GM21619 (cell line): ENCODE data around the gene ZNHIT3.

Source experiments
- ATAC-seq: cut with Tn5 transposase; IDR thresholded peaks from one replicate; pipeline ENCODE4 v1.9.1; 2021; ENCODE audit not compliant: unreplicated experiment

Gene ZNHIT3

GRCh38 chr17:36509272-36509985 is 22.9 kb downstream of the ZNHIT3 start:
- no peak for ATAC-seq

DNA sequence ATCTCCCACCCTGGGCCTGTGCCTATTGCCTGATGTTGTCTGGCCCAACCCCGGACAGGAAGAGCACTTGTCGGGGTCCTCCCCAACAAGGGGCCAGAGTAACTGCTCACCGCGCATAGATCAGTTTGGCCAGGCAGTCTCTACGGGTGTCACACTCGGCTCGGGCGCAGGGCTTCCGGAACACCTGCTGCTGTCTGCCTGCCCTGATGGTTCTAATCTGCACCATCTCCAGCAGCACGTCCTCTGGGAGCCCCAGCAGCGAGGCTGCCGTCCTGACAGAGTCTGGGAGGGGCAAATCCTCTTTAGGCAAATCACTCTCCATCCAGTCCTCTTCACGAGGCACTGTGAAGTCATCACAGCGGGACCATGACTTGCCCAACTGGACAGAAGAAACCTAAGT is 24.2 kb downstream of the ZNHIT3 start:
- no peak for ATAC-seq

DNA sequence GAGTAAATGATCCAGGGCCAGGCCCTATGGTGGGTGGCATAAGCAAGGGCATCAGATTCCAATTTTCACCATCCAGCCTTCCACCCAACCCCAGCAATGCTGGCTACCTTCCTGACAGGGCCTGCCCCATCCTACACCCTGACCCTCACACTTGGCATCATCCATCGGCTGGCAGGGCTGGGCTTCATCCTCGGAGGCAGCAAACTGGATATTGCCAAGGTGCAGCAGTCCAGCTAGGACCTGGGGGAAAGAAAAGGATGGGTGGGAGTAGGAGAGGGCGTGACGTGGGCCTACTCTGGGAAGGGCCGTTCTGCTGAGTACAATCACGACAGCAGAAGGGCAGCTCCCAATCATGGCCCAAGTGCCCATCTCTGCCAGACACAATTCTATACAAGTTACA is 24.7 kb downstream of the ZNHIT3 start:
- no peak for ATAC-seq

- no peak for ATAC-seq
Observed at GRCh38 chr17:36512641-36513040, 26.2 kb downstream of the ZNHIT3 start.

DNA sequence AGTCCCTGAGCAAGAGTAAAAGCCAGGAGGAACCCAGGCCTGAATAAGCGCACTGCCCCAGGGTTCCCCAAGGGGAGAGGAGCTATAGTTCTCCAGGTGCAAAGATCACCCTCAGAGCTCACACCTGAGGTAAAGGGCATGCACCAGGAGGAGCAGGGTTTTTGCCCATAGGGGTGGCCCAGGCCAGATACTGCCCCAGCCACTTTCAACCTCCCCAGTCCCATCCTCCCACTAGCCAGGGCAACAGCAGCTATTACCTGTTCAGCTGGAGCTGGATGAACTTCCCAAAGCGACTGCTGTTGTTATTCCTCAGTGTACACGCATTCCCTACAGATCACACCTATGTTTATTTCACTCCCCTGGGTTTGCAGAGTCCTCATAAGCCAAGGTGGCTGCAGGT is 28.4 kb downstream of the ZNHIT3 start:
- ATAC-seq: no peak

DNA sequence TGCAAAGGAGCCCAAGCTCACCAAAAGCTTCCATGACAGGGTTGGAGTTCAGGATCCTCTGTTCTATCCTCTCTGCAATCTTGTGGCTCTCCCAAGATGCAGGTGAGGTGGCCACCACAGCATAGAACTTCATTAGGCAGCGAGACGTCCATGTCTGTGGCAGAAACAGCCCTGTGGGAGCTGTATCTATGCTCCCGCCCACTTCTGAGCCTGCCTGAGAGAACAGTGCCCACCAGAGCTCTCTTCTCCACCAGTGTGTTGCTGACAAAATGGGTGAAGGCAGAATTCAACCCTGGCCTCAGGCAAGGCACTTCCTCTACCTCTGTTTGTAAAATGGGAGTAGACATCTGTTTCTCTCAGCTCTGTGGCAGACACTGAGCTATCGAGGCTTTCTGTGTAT is 29.4 kb downstream of the ZNHIT3 start:
- no peak for ATAC-seq

DNA sequence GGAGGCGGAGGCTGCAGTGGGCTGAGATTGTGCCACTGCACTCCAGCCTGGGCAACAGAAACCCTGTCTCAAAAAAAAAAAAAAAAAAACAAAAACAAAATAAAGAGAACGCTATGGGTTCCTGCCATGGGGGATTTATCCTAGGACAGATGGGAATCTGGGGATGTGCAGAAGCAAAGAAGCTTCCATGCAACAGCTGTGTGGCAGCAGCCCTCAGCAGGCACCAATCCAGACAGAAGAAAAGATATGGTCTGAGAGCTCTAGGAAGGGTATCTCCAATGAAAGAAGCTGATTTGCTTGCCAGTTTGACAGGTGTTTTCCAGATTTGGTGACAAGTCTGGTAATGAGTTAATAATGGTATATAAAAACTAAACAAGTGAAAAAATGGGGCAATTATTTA is 36.6 kb downstream of the ZNHIT3 start:
- ATAC-seq: no peak

DNA sequence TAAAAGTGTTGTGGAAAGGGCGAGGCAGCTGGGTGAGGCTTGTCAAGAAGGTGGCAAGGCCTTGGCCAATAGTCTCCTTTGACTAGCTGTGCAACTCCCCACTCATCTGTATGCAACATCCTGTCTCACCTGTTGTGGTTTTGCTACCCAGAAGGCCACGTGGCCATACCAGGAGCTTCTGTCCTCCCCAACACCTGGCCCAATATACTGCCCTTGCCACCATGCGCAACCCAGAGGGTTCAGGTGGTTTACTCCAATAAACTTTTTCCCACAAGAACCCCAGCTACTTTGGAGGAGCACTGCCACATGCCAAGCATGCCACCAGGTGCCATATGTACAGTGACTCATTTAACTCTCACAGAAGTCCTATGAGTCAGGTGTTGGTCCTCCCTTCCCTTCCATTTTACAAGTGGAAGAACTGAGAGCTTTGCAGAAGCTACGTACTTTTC is 38.0 kb downstream of the ZNHIT3 start:
- no peak for ATAC-seq

GRCh38 chr17:36525113-36525512 is 38.6 kb downstream of the ZNHIT3 start:
- ATAC-seq: no peak

DNA sequence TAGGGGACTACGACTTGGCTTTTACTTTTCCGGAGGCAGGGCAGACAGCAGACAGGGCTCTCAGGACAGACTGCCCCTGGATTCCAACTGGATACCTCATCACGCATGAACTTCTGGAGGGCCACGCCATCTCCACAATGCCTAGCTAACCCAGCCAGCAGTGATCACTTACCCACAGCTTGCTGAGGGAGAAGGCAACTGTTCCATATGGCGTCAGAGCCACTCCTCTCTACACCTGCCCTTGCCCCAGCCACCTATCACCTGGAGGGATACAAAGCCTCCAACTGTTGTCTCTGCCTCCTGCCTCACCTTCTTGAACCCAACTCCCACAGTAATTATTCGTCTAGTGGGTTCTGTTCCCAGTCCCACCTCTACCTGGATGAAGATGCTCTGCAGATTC is 39.4 kb downstream of the ZNHIT3 start:
- ATAC-seq: no peak

DNA sequence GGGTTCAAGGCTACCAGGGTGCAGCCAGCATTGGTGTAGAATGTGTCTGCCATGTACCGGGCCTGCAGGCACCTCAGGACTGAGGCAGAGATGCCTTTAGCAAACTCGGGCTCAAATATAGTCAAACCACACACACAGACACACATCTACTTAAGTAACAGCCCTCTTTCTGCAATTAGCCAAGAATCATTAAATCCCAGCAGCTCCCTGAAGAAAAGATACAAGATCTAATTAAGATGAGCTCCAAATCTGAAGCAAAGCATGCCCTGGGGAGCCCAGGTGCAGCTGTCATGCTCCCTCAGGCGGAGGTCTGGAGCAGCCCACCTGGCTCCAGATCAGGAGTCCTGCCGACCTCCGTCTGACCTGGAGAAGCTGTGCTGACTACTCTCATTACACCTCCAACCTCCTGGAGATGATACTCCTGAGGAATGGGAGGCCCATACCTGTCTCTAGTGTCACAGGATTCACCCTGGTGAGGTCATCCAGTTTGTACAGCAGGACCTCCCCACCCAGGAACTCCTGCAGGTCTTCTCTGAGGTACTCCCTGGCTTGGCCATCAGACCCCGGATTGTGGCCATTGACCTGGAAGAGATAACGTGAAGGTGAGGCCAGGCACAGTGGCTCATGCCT is 41.3 kb downstream of the ZNHIT3 start:
- no peak for ATAC-seq

DNA sequence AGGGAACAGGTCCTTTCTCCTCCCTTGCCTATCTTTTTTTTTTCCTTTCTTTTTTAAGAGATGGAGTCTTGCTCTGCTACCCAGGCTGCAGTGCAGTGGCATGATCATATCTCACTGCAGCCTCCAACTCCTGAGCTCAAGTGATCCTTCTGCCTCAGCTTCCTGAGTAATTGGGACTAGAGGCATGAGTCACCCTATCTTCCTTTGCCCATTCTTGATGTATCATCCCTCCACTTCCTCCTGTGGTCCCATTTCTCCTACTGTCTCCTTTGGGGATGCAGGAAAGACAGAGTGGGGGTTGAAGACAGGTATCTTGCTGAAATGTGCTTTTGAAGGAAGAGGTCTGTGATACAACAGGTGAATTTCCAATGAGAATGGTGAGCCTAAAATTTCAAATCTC is 42.6 kb downstream of the ZNHIT3 start:
- no peak for ATAC-seq

DNA sequence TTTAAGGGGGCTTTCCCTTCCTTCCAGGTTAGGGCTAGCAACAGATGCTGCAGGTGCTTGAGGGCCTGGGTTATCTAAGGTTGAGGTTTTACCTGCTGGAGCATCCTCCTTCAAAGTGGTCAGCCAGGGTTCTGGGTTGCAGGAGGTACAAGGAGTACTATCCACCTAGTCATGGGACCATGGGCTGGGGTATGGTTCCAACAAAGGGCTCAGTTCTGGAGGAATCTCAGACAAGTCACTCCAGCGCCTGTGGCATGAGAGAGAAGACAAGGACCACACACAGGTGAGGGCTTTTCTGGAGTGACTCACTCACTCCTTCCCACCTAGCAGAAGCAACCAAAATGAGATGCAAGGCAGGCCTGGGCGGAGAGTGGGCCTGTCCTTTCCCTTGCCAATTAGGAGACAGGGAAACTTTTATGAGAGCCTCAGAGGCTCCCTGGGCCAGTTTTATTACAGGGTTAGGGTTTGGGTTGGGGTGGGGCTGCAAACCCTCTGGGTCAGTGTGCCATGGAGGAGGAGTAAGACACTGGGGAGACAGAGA is 46.0 kb downstream of the ZNHIT3 start:
- no peak for ATAC-seq

DNA sequence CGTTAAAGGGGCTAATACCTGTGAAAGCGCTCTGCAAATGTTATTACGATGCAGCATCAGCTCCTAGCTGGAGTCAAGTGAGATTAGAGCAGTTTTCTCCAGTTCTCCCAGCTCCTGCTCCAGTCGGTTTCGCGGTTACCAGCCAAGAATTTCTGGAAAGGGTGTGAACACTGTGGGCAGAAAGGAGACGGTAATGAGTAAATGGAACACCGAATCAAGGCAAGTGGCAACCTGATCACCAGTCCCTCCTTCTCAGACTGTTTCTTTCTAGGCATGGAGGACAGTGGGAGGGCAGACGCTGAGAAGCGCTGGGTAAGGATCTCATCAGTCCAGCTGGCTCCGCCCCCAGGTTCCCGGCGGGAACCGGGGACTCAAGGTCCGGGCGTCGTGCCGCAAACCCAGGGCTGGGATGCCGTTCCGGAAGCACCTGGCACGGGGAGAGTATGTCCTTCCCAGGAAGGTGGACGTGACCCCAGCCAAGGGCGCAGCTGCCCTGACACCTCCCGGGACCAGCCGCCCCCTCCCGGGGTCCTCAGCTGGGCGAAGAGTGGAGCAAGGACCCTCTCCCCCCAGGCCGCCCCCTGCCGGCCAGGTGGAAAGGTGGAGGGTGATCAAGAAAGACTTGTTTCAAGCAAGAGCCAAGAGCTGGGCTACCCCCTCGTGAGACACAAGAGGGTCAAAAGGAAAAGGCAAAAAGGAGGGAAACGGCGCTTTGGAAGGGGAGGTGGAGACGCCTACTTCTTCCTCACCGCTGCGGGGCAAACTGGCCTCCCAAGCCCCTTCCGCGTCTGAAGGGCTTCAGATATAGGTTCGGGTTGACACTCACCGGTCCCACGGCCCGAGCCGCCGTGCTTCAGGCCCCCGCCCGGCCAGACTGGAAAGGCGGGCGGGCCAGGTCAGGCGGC is 47.7 kb downstream of the ZNHIT3 start:
- ATAC-seq: peak; percentile 19

DNA sequence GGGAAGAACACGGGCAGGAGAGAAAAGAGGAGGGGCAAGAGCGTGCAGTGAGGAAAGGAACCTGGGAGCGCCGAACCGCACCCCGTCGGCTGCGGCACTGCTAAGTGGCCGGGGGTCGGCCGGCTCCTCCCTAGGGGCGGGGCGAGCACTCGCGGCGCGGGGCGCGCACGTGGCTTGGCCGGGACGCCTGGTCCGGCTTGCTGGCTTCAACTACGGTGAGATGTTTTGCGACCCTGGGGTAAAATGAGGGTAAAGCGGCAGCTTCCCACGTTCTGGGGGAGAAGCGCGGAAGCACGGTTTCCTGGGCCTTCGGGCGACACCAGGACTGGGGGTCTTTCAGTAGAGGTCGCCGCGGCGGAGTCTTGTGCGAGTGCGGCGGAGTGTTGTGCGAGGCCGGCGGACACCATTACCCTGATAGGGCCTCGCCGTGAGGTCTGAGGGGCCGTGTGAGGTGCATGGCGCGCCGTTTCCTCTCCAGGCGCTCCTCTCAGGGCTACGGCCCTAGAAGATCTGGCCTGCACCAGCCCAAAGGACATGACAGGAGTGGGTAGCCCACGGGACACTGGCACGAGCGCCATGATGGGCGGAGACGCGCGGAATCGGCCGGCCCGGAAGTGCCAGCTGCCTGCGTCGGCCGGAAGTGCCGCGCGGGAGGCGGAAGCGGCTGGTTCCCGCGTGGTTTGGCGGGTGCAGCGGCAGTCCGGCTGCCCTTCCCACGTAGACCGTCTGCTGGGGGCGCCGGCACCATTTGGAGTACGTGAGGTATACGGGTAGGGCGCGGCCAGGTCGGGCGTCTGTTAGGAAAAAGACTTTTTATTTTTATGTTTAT is 48.6 kb downstream of the ZNHIT3 start, which contains the start of the genes MYO19 and PIGW:
Gene MYO19 (minus strand): TSS at position 29 of the 829 bp plus-strand sequence. CDS start 2,330 bp downstream, outside the sequence.
Gene PIGW (plus strand): TSS at position 148 of the 829 bp plus-strand sequence. CDS start 2,115 bp downstream, outside the sequence.
- ATAC-seq: peak; percentile 65

DNA sequence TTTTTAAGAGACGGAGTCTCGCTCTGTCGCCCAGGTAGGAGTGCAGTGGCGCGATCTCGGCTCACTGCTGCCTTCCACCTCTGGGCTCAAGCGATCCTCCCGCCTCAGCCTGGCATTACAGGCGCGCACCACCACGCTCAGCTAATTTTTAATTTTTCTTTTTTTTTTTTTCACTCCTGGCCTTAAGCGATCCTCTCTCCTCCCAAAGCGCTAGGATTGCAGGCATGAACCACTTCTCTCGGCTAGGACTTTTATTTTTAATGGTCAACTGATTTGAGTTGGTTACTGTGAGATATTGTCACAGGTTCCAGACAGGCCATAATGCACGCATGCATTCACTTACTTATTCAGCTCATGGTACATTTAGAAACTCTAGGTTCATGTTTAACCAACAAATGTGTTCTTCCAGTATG is 49.2 kb downstream of the ZNHIT3 start:
- no peak for ATAC-seq

DNA sequence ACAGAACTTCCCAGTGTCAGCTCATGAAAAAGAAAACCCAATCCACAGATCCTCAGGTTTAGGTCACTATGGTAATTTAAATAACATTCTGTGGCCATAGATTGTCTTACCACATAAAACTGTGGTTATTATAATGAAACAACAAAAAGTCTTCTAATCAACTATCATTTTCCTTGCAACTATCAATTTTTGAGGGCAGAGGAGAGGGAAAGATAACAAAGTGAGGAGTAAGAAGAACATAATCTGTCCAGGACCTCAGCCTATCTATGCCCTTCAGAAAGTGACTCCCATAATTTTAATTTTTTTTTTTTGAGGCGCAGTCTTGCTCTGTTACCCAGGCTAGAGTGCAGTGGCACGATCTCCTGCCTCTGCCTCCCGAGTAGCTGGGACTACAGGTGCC is 54.2 kb downstream of the ZNHIT3 start:
- ATAC-seq: no peak

DNA sequence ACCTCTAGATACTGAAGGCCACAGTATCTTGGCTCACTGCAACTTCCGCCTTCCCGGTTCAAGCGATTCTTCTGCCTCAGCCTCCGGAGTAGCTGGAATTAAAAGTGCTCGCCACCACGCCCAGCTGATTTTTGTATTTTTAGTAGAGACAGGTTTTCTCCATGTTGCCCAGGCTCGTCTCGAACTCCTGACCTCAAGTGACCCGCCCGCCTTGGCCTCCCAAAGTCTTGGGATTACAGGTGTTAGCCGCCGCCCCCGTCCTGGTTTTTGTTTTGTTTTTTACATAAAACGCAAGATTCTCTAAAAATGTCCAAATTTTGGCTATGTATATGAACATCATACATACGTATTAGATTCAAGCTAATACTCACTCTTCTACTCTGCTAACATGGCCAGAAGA is 56.3 kb downstream of the ZNHIT3 start:
- no peak for ATAC-seq

DNA sequence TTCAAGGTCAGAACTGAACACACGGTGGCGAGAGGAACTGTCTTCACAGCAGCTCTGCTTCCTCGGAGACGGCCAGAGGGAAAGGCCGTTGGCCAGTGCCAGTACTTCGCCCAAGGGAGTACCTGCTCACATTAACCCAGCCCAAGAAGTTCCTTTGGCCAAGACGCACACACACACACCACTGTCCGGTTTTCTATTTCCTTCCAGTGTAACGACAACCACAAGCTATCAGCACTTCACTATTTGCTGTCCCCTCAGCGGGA is 57.5 kb downstream of the ZNHIT3 start:
- peak; percentile 12 for ATAC-seq

- ATAC-seq: peak; percentile 43
Observed at GRCh38 chr17:36544307-36545076, 58.0 kb downstream of the ZNHIT3 start, which contains the start of gene GGNBP2. TSS of gene GGNBP2 (plus strand) at chr17:36544919. CDS start at chr17:36545725, 806 bp downstream.
